Breast epithelium (tissue), 4 donors: ENCODE results near the gene GADL1. TPM values are rescaled to one million over a fixed set of nuclear protein-coding genes. Genes with fewer than 3 reads are reported as not detected.

ENCODE experiments used
- DNase-seq, 2 donors: peaks; one replicate each; pipeline ENCODE4 v3.0.0-alpha.2; 2019; ENCODE audit warnings: low spot score in 2 of 2
- H3K27ac ChIP-seq, 2 donors: fragments of 200-600 bp; sonication (generic) in 1 of 2; one replicate each; pipeline ENCODE4 v1.5.1; 2016 to 2019; ENCODE audit warnings: mild to moderate bottlenecking in 1 of 2
- H3K27me3 ChIP-seq, 2 donors: fragments of 200-600 bp; sonication (generic) in 1 of 2; one replicate each; pipeline versions ENCODE4 v1.5.1 to v1.6.0; 2017 to 2019; ENCODE audit warnings: control low read depth in 1 of 2, mild to moderate bottlenecking in 1 of 2
- H3K36me3 ChIP-seq: fragments of 200-600 bp; one replicate; pipeline ENCODE4 v1.5.1; 2019
- H3K4me1 ChIP-seq, 2 donors: fragments of 200-600 bp; sonication (generic); one replicate each; pipeline ENCODE4 v1.5.1; 2016 to 2019; ENCODE audit warnings: control low read depth in 1 of 2
- H3K4me3 ChIP-seq, 3 donors: fragments of 200-600 bp; sonication (generic); 1 replicate in 2 of 3; 2 replicates in 1 of 3; pipeline ENCODE4 v1.5.1; 2016 to 2019; ENCODE audit warnings: mild to moderate bottlenecking in 3 of 3, moderate library complexity in 2 of 3
- H3K9me3 ChIP-seq, 2 donors: fragments of 200-600 bp; sonication (generic) in 1 of 2; one replicate each; pipeline ENCODE4 v1.5.1; 2016 to 2019; ENCODE audit warnings: control low read depth in 1 of 2
- CTCF ChIP-seq, 3 donors: fragments of 450-650 bp; IDR thresholded peaks; one replicate each; pipeline ENCODE4 v1.5.1; 2016 to 2017; ENCODE audit warnings: antibody characterized with exemption in 3 of 3, mild to moderate bottlenecking in 3 of 3, moderate library complexity in 3 of 3
- POLR2A ChIP-seq: fragments of 450-650 bp; IDR thresholded peaks from one replicate; pipeline ENCODE4 v1.6.1; 2016; ENCODE audit warnings: antibody characterized with exemption, mild to moderate bottlenecking, moderate library complexity
- POLR2AphosphoS5 ChIP-seq, 3 donors: sonication (generic); formaldehyde crosslinking; IDR thresholded peaks; one replicate each; pipeline ENCODE4 v1.6.1; 2017; ENCODE audit warnings: antibody characterized with exemption in 3 of 3
- intact Hi-C: fragments of 100-400 bp; cut with DNase I; formaldehyde crosslinking; loops from one replicate; pipeline ENCODE4 v1.15.1; 2023; ENCODE audit warnings: low total_unique reads
- total RNA-seq, 3 donors: library from RNA; depleted of rRNA; stranded (reverse); fragments of >200 nt; gene quantifications; one replicate each; pipeline ENCODE4 v1.1.0, GENCODE V29; 2016

GADL1 gene
- total RNA-seq, 3 donors from 2014 or later: not detected

DNA sequence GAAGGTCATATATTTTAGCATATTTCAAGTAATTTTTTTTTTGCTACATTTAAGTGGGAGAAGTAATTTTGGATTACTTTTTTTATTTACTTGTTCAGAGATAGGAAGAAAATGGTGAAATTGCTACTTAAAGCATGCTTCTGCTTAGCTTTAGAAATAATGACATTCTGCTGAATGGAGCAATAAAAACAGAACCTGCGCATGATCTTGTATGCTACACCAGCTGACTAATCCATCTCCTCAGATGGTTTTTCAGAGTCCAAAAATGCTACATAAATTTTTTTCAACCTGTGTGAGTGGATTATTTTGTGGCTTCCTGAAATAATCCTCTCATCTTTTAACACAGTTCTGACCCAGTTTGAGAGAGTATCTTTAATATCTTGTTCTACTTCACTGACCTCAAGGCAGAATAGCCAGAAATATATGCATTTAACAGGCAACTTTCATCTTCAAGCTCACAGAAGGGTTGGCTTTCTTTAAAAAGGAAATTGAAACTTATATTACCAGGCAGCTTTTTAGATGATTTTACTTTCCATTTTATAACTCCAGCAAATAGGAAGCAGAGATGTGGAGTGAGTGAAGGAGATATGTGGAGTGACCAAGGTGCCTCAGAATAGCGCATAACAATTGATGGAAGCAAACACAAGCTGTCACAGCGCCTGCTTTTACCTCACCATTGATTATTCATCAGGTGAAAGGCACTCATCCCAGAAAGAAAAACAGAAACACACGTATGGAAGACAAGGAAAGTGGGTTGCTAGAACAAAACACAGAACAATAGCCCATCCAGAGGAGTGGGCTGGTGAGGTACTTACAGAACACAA lies 151.5 kb downstream of the GADL1 start:
- intact Hi-C loops: no loop called here
- H3K27ac ChIP-seq: no peak overlapping the region

GRCh38 chr3:30741889-30742288 lies 152.6 kb downstream of the GADL1 start:
- Histone ChIP-seq H3K27ac (no peak overlapping the region), H3K36me3 (no peaks in the 10 kb centered on the region), H3K9me3 (no peaks in the 10 kb centered on the region), H3K4me3 (no peak overlapping the region), H3K4me1 (no peaks in the 10 kb centered on the region), H3K27me3 (no peaks in the 10 kb centered on the region)
- no peak for DNase-seq
- intact Hi-C loops: no loop called here
- TF ChIP-seq POLR2A: no peak
- no peak for TF ChIP-seq CTCF (IDR thresholded peaks at IDR 0.05)
- no peak for TF ChIP-seq POLR2AphosphoS5 (IDR thresholded peaks at IDR 0.05)

More for the DNA sequence above, 151.5 kb downstream of the GADL1 start:
- Histone ChIP-seq H3K4me3 (no peak overlapping the region), H3K27me3 (no peaks in the 10 kb centered on the region), H3K4me1 (no peaks in the 10 kb centered on the region), H3K36me3 (no peaks in the 10 kb centered on the region), H3K9me3 (no peaks in the 10 kb centered on the region)
- no peak for DNase-seq
- TF ChIP-seq CTCF (IDR thresholded peaks at IDR 0.05) (no peak), POLR2A (no peak), POLR2AphosphoS5 (IDR thresholded peaks at IDR 0.05) (no peak)

DNA sequence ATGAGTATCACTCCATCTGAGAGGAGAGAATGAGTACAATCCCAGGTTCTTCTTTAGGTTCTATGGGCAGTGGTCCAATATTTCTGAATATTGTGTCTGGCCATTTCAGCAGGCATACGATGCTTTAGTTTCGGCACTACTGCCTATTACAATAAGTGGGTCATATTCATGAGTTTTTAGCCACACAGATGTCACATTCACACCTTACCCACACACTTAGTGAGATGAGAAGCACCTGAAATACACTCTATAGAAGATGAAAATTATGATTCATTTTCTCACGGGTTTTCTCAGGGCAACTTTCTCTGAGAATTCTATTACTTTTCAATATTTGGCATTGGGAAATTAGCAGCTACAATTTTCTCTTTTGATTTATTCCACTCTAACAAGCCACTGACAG lies 155.9 kb downstream of the GADL1 start:
- Histone ChIP-seq H3K36me3 (no peaks in the 10 kb centered on the region), H3K4me3 (no peak overlapping the region), H3K9me3 (no peaks in the 10 kb centered on the region), H3K27ac (no peak overlapping the region), H3K27me3 (no peaks in the 10 kb centered on the region), H3K4me1 (no peaks in the 10 kb centered on the region)
- DNase-seq: no peak
- intact Hi-C loops: no loop called here
- TF ChIP-seq POLR2AphosphoS5 (IDR thresholded peaks at IDR 0.05): no peak
- TF ChIP-seq POLR2A: no peak
- TF ChIP-seq CTCF (IDR thresholded peaks at IDR 0.05): no peak

DNA sequence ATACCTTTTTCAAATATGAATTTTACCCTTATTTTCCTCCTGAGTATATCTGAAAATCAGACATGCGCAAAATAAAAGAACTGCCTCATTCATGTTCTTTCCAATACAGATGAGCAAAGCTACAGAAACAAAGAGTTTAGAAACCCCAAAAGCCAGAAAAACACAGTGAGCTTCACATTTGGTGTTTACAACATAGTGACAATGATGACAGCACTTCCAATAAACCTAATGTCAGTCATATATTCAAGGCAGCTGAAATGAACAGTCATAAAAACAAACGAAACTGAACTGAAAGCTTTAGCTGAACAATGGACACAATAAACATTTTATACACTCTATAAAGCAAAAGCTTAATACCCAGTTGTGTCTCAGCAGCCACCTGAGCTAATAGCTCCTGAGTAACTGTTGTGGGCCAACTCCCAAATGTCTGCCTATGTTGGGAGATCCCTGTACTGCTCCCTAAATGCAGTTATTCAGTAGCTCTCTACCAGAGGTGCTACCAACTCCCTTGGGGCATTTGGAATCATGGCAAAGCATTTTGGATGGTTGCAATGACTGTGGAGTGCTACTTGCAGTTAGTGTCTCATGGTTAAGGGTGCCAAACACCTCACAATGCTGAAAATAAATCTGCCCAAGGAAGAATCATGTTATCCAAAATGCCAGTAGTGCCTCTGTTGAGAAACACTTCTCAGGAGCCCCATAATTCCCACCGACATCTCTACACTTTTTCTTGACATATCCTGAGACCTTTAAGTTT lies 156.5 kb downstream of the GADL1 start:
- no peak overlapping the region for H3K27ac ChIP-seq
- intact Hi-C loops: no loop called here
- H3K36me3 ChIP-seq: no peaks in the 10 kb centered on the region
- H3K4me3 ChIP-seq: no peak overlapping the region
- no peak for TF ChIP-seq POLR2AphosphoS5 (IDR thresholded peaks at IDR 0.05)
- no peak for TF ChIP-seq POLR2A
- no peak for TF ChIP-seq CTCF (IDR thresholded peaks at IDR 0.05)
- no peaks in the 10 kb centered on the region for H3K9me3 ChIP-seq
- no peak for DNase-seq
- no peaks in the 10 kb centered on the region for H3K27me3 ChIP-seq
- no peaks in the 10 kb centered on the region for H3K4me1 ChIP-seq

- Histone ChIP-seq H3K9me3 (no peaks in the 10 kb centered on the region), H3K4me3 (no peak overlapping the region), H3K36me3 (no peaks in the 10 kb centered on the region), H3K27me3 (no peaks in the 10 kb centered on the region), H3K4me1 (no peaks in the 10 kb centered on the region), H3K27ac (no peak overlapping the region)
- intact Hi-C loops: no loop called here
- DNase-seq: no peak
- no peak for TF ChIP-seq CTCF (IDR thresholded peaks at IDR 0.05)
These were observed 160.8 kb downstream of the GADL1 start for GRCh38 chr3:30733696-30734095.
